H9 (cell line): ENCODE data around the gene SLC38A3. TPM values are rescaled to one million over a fixed set of nuclear protein-coding genes. Genes with fewer than 3 reads are reported as not detected.

Experiments
- DNase-seq: peaks from one replicate; pipeline ENCODE4 v3.0.0-alpha.2; 2017
- H2AFZ ChIP-seq: one replicate; pipeline ENCODE4 v1.6.1; 2013; ENCODE audit warnings: mild to moderate bottlenecking, low read length, control low read depth, moderate library complexity
- H2AK5ac ChIP-seq: 2 replicates; pipeline ENCODE4 v1.6.1; 2013; ENCODE audit warnings: low read length, control low read depth, mixed read lengths; ENCODE audit not compliant: insufficient read length
- H2BK120ac ChIP-seq: one replicate; pipeline ENCODE4 v1.6.1; 2013; ENCODE audit warnings: low read depth, mild to moderate bottlenecking, low read length, control low read depth, inconsistent platforms; ENCODE audit not compliant: poor library complexity, severe bottlenecking
- H2BK12ac ChIP-seq: 2 replicates; pipeline ENCODE4 v1.6.1; 2013; ENCODE audit warnings: low read length, control low read depth, mixed read lengths, low read depth; ENCODE audit not compliant: insufficient read length
- H2BK15ac ChIP-seq: 2 replicates; pipeline ENCODE4 v1.6.1; 2013; ENCODE audit warnings: low read depth, low read length, control low read depth
- H2BK20ac ChIP-seq: one replicate; pipeline ENCODE4 v1.6.1; 2013; ENCODE audit warnings: low read depth, mild to moderate bottlenecking, low read length, control low read depth, inconsistent platforms; ENCODE audit not compliant: poor library complexity, severe bottlenecking
- H2BK5ac ChIP-seq: 2 replicates; pipeline ENCODE4 v1.6.1; 2013; ENCODE audit warnings: low read length, control low read depth, mixed read lengths; ENCODE audit not compliant: insufficient read length
- H3K14ac ChIP-seq: 2 replicates; pipeline ENCODE4 v1.6.1; 2013; ENCODE audit warnings: low read length, control low read depth; ENCODE audit not compliant: insufficient read depth
- H3K18ac ChIP-seq: 2 replicates; pipeline ENCODE4 v1.6.1; 2013; ENCODE audit warnings: low read depth, mild to moderate bottlenecking, mixed read lengths, low read length, control low read depth; ENCODE audit not compliant: insufficient read length
- H3K23ac ChIP-seq: 2 replicates; pipeline ENCODE4 v1.6.1; 2013; ENCODE audit warnings: low read length, control low read depth, mixed read lengths, low read depth; ENCODE audit not compliant: insufficient read length
- H3K23me2 ChIP-seq: 2 replicates; pipeline ENCODE4 v1.6.1; 2013; ENCODE audit warnings: low read depth, mild to moderate bottlenecking, mixed read lengths, low read length, control low read depth; ENCODE audit not compliant: insufficient read length, poor library complexity, severe bottlenecking
- H3K27ac ChIP-seq: 2 replicates; pipeline ENCODE4 v1.5.1; 2013; ENCODE audit warnings: low read length, control low read depth, mixed read lengths, low read depth; ENCODE audit not compliant: insufficient read length
- H3K27me3 ChIP-seq: 2 replicates; pipeline ENCODE4 v1.6.1; 2013; ENCODE audit warnings: low read length, control low read depth, inconsistent platforms; ENCODE audit not compliant: insufficient read depth
- H3K4ac ChIP-seq: 2 replicates; pipeline ENCODE4 v1.6.1; 2013; ENCODE audit warnings: low read depth, mild to moderate bottlenecking, control low read depth, inconsistent platforms, low read length, moderate library complexity
- H3K4me1 ChIP-seq: 2 replicates; pipeline ENCODE4 v1.6.1; 2013; ENCODE audit warnings: low read length, control low read depth, inconsistent platforms; ENCODE audit not compliant: insufficient read depth
- H3K4me2 ChIP-seq: 2 replicates; pipeline ENCODE4 v1.6.1; 2013; ENCODE audit warnings: low read length, control low read depth, mixed read lengths; ENCODE audit not compliant: insufficient read length, insufficient read depth
- H3K56ac ChIP-seq: 2 replicates; pipeline ENCODE4 v1.6.1; 2013; ENCODE audit warnings: low read depth, mild to moderate bottlenecking, mixed read lengths, low read length, control low read depth; ENCODE audit not compliant: insufficient read length
- H3K79me1 ChIP-seq: 2 replicates; pipeline ENCODE4 v1.6.1; 2013; ENCODE audit warnings: low read depth, mild to moderate bottlenecking, moderate library complexity, low read length, control low read depth, inconsistent platforms; ENCODE audit not compliant: insufficient read depth, poor library complexity, severe bottlenecking
- H3K79me2 ChIP-seq: 2 replicates; pipeline ENCODE4 v1.6.1; 2013; ENCODE audit warnings: low read length, control low read depth, inconsistent platforms; ENCODE audit not compliant: insufficient read depth
- H3K9ac ChIP-seq: 2 replicates; pipeline ENCODE4 v1.6.1; 2013; ENCODE audit warnings: low read length, control low read depth, mixed read lengths; ENCODE audit not compliant: insufficient read length; ENCODE audit errors: extremely low read depth
- H3K9me3 ChIP-seq: one replicate; pipeline ENCODE4 v1.6.1; 2013; ENCODE audit warnings: low read depth, low read length, inconsistent platforms; ENCODE audit not compliant: control insufficient read depth
- H3T11ph ChIP-seq: one replicate; pipeline ENCODE4 v1.6.1; 2013; ENCODE audit warnings: mild to moderate bottlenecking, low read length, control low read depth, inconsistent platforms
- H4K20me1 ChIP-seq: one replicate; pipeline ENCODE4 v1.6.1; 2013; ENCODE audit not compliant: control insufficient read depth, insufficient read length, insufficient read depth
- H4K5ac ChIP-seq: 2 replicates; pipeline ENCODE4 v1.6.1; 2013; ENCODE audit warnings: low read depth, mild to moderate bottlenecking, mixed read lengths, low read length, control low read depth; ENCODE audit not compliant: insufficient read length
- H4K8ac ChIP-seq: replicated peaks from 2 replicates; pipeline ENCODE4 v1.6.1; 2013; ENCODE audit warnings: low read length, control low read depth, mixed read lengths, low read depth; ENCODE audit not compliant: insufficient read length
- H4K91ac ChIP-seq: 2 replicates; pipeline ENCODE4 v1.6.1; 2013; ENCODE audit warnings: low read depth, mild to moderate bottlenecking, moderate library complexity, mixed read lengths, low read length, control low read depth; ENCODE audit not compliant: insufficient read length
- H3K27ac Mint-ChIP-seq, 3 experiments: 2 replicates in 2 of 3; 3 replicates in 1 of 3; pipeline ENCODE4 v1.8.0; 2020 to 2021; ENCODE audit warnings: mixed read lengths in 3 of 3, mild to moderate bottlenecking in 1 of 3, moderate library complexity in 1 of 3
- H3K27me3 Mint-ChIP-seq: 2 replicates; pipeline ENCODE4 v1.8.0; 2021; ENCODE audit warnings: low read depth, mild to moderate bottlenecking, moderate library complexity, mixed read lengths
- H3K36me3 Mint-ChIP-seq, 3 experiments: 2 replicates in 2 of 3; 3 replicates in 1 of 3; pipeline ENCODE4 v1.8.0; 2020 to 2021; ENCODE audit warnings: low read depth in 3 of 3, mixed read lengths in 3 of 3; ENCODE audit not compliant: insufficient read depth in 1 of 3
- H3K4me1 Mint-ChIP-seq, 2 experiments: 2 replicates each; pipeline ENCODE4 v1.8.0; 2020; ENCODE audit warnings: mixed read lengths in 2 of 2
- H3K4me3 Mint-ChIP-seq, 2 experiments: 2 replicates in 1 of 2; 3 replicates in 1 of 2; pipeline ENCODE4 v1.8.0; 2020 to 2021; ENCODE audit warnings: mild to moderate bottlenecking in 2 of 2, mixed read lengths in 2 of 2, moderate library complexity in 1 of 2
- H3K9me3 Mint-ChIP-seq, 2 experiments: 2 replicates in 1 of 2; 3 replicates in 1 of 2; pipeline ENCODE4 v1.8.0; 2020; ENCODE audit warnings: mild to moderate bottlenecking in 2 of 2, mixed read lengths in 2 of 2, moderate library complexity in 1 of 2
- WGBS: extraction: QIAGEN DNeasy Blood & Tissue Kit; methylation state at CpG from one replicate; pipeline ENCODE4 v1.1.7; 2013; ENCODE audit warnings: missing lambda C conversion rate, low lambda C conversion rate, mixed read lengths; ENCODE audit not compliant: insufficient read length; ENCODE audit errors: extremely low coverage; 5-methylcytosine and 5-hydroxymethylcytosine counted together
- total RNA-seq: library from RNA; stranded (reverse); gene quantifications from 2 replicates; pipeline ENCODE4 v1.2.1, GENCODE V29; 2021
- TF ChIP-seq, protein P1 (sequence below): fragments of 200-600 bp; sonication (generic); conservative IDR thresholded peaks from 3 replicates; pipeline ENCODE4 v1.8.0; 2021; ENCODE audit warnings: antibody characterized with exemption, mild to moderate bottlenecking

The SLC38A3 gene
- total RNA-seq, 1 experiment from 2014 or later, result 1.4 TPM

DNA sequence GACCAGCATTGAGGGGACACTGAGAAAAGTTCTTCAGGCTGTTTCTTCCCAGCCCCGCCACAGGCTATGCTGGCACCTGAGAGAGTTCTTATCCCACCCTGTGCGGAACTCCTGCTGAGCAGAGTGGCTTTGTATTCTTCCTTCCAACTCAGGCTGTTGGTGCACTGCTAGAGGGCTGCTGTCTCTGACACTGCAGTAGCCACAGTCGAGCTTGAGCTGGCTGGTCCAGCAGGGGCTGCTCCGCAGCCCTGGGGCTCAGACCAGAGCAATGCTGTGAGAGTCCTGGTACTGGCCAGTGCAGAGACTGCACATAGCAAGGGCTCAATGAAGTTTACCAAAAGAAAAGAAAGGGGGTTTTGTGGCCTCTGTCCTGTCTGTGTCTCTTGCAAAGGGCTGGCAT is 34.6 kb downstream of the SLC38A3 start:
- no peaks in the 10 kb centered on the region for H4K20me1 ChIP-seq
- no peak overlapping the region for H2AFZ ChIP-seq
- TF ChIP-seq, protein P1, sequence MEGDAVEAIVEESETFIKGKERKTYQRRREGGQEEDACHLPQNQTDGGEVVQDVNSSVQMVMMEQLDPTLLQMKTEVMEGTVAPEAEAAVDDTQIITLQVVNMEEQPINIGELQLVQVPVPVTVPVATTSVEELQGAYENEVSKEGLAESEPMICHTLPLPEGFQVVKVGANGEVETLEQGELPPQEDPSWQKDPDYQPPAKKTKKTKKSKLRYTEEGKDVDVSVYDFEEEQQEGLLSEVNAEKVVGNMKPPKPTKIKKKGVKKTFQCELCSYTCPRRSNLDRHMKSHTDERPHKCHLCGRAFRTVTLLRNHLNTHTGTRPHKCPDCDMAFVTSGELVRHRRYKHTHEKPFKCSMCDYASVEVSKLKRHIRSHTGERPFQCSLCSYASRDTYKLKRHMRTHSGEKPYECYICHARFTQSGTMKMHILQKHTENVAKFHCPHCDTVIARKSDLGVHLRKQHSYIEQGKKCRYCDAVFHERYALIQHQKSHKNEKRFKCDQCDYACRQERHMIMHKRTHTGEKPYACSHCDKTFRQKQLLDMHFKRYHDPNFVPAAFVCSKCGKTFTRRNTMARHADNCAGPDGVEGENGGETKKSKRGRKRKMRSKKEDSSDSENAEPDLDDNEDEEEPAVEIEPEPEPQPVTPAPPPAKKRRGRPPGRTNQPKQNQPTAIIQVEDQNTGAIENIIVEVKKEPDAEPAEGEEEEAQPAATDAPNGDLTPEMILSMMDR, result no peak
- no peak overlapping the region for H3K18ac ChIP-seq
- peaks cover 11% of the 10 kb centered on the region for H3K79me1 ChIP-seq
- H4K8ac ChIP-seq, result no peak overlapping the region
- no peak overlapping the region for H3K27ac ChIP-seq
- H3K79me2 ChIP-seq, result peaks cover 32% of the 10 kb centered on the region; the same call in 1 of the 2 replicates
- H3K4me2 ChIP-seq, result no peak overlapping the region
- Mint-ChIP-seq H3K36me3 (peaks cover 6 to 17% (median 17%) of the 10 kb centered on the region in 3 experiments; a peak in 5 of 7 replicates), H3K4me3 (peak overlapping the region; percentile 19 to 64; a peak in 3 of 5 replicates), H3K9me3 (no peaks in the 10 kb centered on the region), H3K4me1 (peaks cover 66 to 75% of the 10 kb centered on the region in 2 experiments), H3K27me3 (no peaks in the 10 kb centered on the region), H3K27ac (peak overlapping the region; percentile 86 to 97 (median 93); a peak in 6 of 7 replicates)
- no peak overlapping the region for H2BK15ac ChIP-seq
- H2AK5ac ChIP-seq, result no peak overlapping the region
- no peak overlapping the region for H2BK12ac ChIP-seq
- H3K27me3 ChIP-seq, result no peaks in the 10 kb centered on the region
- H3K4me1 ChIP-seq, result peaks cover 15% of the 10 kb centered on the region; the same call in 1 of the 2 replicates
- H3K14ac ChIP-seq, result no peak overlapping the region
- no peak overlapping the region for H3K4ac ChIP-seq
- no peaks in the 10 kb centered on the region for H3K9me3 ChIP-seq
- H2BK20ac ChIP-seq, result no peak overlapping the region
- no peak overlapping the region for H3K9ac ChIP-seq
- no peak overlapping the region for H3T11ph ChIP-seq
- peaks cover 17% of the 10 kb centered on the region for H3K23me2 ChIP-seq
- H4K91ac ChIP-seq, result no peak overlapping the region
- H3K23ac ChIP-seq, result no peak overlapping the region
- no peak overlapping the region for H4K5ac ChIP-seq
- DNase-seq, result no peak
- H2BK5ac ChIP-seq, result no peak overlapping the region
- H3K56ac ChIP-seq, result no peak overlapping the region
- no peak overlapping the region for H2BK120ac ChIP-seq
- WGBS, result no CpG with 5 or more reads among the region's 4 CpGs
